ENCODE measurements around the gene PYROXD2. TPM values are rescaled to one million over a fixed set of nuclear protein-coding genes. Genes with fewer than 3 reads are reported as not detected.

Gene PYROXD2
- polyA plus RNA-seq, 1 of the 3 experiments (the other 2 are of a cell fraction), result 26.7 TPM

DNA sequence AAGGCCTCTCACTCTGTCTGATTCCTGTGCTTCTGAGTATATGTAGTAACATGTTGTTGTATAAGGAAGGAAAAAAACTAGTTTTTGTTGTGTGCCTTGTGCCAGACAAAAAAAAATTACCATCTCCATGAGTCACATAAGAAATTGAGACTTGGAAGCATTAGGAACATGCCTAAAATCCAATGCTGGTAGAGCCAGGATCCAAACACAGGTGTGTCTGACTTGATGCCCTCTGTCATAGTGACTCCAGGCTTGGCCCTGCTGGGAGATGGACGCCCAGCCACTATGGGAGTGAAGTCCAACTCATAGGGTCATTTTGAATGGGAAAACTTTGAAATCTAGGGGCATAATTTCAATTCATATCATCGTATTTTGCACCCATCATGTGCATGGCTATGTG, 38.0 kb downstream of the PYROXD2 start:
- no peaks in the 10 kb centered on the region for H3K9me3 ChIP-seq
- H3K4me2 ChIP-seq, result no peak overlapping the region
- no peaks in the 10 kb centered on the region for H3K9me2 ChIP-seq
- H3K79me2 ChIP-seq (ENCODE audit: insufficient read depth), result no peaks in the 10 kb centered on the region
- DNase-seq, result no peak
- POLR2A ChIA-PET, result no interaction called here
- H3K4me1 ChIP-seq (ENCODE audit: control insufficient read depth in 1 of 2, insufficient read depth in 2 of 2, low read depth in 1 of 2, low read length in 1 of 2), result peaks cover 8 to 17% of the 10 kb centered on the region in 2 experiments; a peak in 2 of 4 replicates
- H3K36me3 ChIP-seq (replicated peaks in 1 of 2; ENCODE audit: control insufficient read depth in 1 of 2, insufficient read depth in 2 of 2, low read length in 1 of 2), result no peaks in the 10 kb centered on the region
- no peak for TF ChIP-seq RCOR1 (IDR thresholded peaks at IDR 0.05; ENCODE audit: low read length)
- TF ChIP-seq, protein P1, sequence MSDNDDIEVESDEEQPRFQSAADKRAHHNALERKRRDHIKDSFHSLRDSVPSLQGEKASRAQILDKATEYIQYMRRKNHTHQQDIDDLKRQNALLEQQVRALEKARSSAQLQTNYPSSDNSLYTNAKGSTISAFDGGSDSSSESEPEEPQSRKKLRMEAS (IDR thresholded peaks at IDR 0.05; ENCODE audit: low read depth), result no peak
- no peak for TF ChIP-seq FOXJ3 (CRISPR knock-in tag; IDR thresholded peaks at IDR 0.05)
- no peak for TF ChIP-seq JUND (IDR thresholded peaks at IDR 0.05)
- no peak for TF ChIP-seq FOXM1 (IDR thresholded peaks at IDR 0.05; ENCODE audit: low read depth)
- TF ChIP-seq FOSL2 (IDR thresholded peaks at IDR 0.05; ENCODE audit: borderline replicate concordance, low read depth), result no peak
- no peak for TF ChIP-seq CHD2 (IDR thresholded peaks at IDR 0.05; ENCODE audit: low read length, partially characterized antibody)
- TF ChIP-seq TCF12 (IDR thresholded peaks at IDR 0.05), result no peak
- no peak for TF ChIP-seq SMC3 (IDR thresholded peaks at IDR 0.05; ENCODE audit: low read depth, low read length)
- no peak for TF ChIP-seq GATA2 (CRISPR knock-in tag; IDR thresholded peaks at IDR 0.05)
- TF ChIP-seq NRF1 (IDR thresholded peaks at IDR 0.05; ENCODE audit: low read depth, low read length), result no peak
- H3K27me3 ChIP-seq (ENCODE audit: insufficient read depth), result no peaks in the 10 kb centered on the region
- H2AFZ ChIP-seq (ENCODE audit: low read depth), result no peak overlapping the region
- H4K20me1 ChIP-seq (ENCODE audit: insufficient read depth), result no peaks in the 10 kb centered on the region
- CTCF ChIA-PET, result no interaction called here
- H3K9ac ChIP-seq, result no peak overlapping the region
- H3K4me3 ChIP-seq (ENCODE audit: low read depth in 2 of 2, low read length in 1 of 2), result no peak overlapping the region
- no peak overlapping the region for H3K27ac ChIP-seq (ENCODE audit: low read depth in 2 of 2, low read length in 1 of 2)
- no peaks in the 10 kb centered on the region for H3F3A ChIP-seq (replicated peaks; ENCODE audit: insufficient read depth)
- 47% methylated on average over 2 of the region's 2 CpGs for WGBS (ENCODE audit: low lambda C conversion rate)

DNA sequence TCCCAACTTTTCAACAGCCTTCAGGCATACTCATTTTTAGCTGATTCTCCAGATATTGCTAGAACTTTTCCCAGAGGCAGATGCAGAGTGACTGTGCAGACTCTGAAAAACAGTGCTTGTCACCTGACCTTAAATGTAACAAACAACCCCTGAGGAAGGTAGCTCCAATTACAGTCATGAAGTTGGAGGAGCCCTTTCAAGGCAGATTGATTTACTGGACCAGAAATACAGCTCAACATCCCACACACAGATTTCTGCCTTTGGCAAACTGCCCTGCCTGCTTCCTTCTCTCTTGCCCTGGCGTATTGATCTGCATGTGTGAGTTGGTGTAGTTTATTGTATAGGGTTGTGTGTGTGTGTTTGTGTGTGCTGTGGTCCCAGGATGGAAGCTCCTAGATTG, 38.5 kb downstream of the PYROXD2 start:
- 63% methylated on average over 1 of the region's 1 CpG for WGBS (ENCODE audit: low lambda C conversion rate)
- no peaks in the 10 kb centered on the region for H3K36me3 ChIP-seq (replicated peaks in 1 of 2; ENCODE audit: control insufficient read depth in 1 of 2, insufficient read depth in 2 of 2, low read length in 1 of 2)
- H3K79me2 ChIP-seq (ENCODE audit: insufficient read depth), result no peaks in the 10 kb centered on the region
- no peaks in the 10 kb centered on the region for H3K9me2 ChIP-seq
- ChIA-PET CTCF (no interaction called here), POLR2A (no interaction called here)
- peaks cover 8 to 18% of the 10 kb centered on the region in 2 experiments; a peak in 2 of 4 replicates for H3K4me1 ChIP-seq (ENCODE audit: control insufficient read depth in 1 of 2, insufficient read depth in 2 of 2, low read depth in 1 of 2, low read length in 1 of 2)
- H3K27ac ChIP-seq (ENCODE audit: low read depth in 2 of 2, low read length in 1 of 2), result no peak overlapping the region; a peak in 1 of 4 replicates
- no peak overlapping the region for H3K4me2 ChIP-seq
- no peak overlapping the region for H3K4me3 ChIP-seq (ENCODE audit: low read depth in 2 of 2, low read length in 1 of 2)
- no peak overlapping the region for H3K9ac ChIP-seq
- no peaks in the 10 kb centered on the region for H3K27me3 ChIP-seq (ENCODE audit: insufficient read depth)
- no peaks in the 10 kb centered on the region for H4K20me1 ChIP-seq (ENCODE audit: insufficient read depth)
- H3K9me3 ChIP-seq, result no peaks in the 10 kb centered on the region
- H3F3A ChIP-seq (replicated peaks; ENCODE audit: insufficient read depth), result no peaks in the 10 kb centered on the region
- no peak for DNase-seq
- H2AFZ ChIP-seq (ENCODE audit: low read depth), result no peak overlapping the region
- TF ChIP-seq EP300 (IDR thresholded peaks at IDR 0.05; ENCODE audit: borderline replicate concordance in 1 of 2, low read depth in 1 of 2, low read length in 1 of 2) (no peak), FOSL2 (IDR thresholded peaks at IDR 0.05; ENCODE audit: borderline replicate concordance, low read depth) (no peak), RAD21 (IDR thresholded peaks at IDR 0.05; ENCODE audit: low read length) (no peak), MXI1 (IDR thresholded peaks at IDR 0.05; ENCODE audit: low read depth, low read length) (no peak)
- TF ChIP-seq, protein P2, sequence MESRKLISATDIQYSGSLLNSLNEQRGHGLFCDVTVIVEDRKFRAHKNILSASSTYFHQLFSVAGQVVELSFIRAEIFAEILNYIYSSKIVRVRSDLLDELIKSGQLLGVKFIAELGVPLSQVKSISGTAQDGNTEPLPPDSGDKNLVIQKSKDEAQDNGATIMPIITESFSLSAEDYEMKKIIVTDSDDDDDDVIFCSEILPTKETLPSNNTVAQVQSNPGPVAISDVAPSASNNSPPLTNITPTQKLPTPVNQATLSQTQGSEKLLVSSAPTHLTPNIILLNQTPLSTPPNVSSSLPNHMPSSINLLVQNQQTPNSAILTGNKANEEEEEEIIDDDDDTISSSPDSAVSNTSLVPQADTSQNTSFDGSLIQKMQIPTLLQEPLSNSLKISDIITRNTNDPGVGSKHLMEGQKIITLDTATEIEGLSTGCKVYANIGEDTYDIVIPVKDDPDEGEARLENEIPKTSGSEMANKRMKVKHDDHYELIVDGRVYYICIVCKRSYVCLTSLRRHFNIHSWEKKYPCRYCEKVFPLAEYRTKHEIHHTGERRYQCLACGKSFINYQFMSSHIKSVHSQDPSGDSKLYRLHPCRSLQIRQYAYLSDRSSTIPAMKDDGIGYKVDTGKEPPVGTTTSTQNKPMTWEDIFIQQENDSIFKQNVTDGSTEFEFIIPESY (IDR thresholded peaks at IDR 0.05; ENCODE audit: borderline replicate concordance, low read depth), result no peak
- TF ChIP-seq, protein P1 (IDR thresholded peaks at IDR 0.05; ENCODE audit: low read depth), result no peak
